Peyer's patch (tissue), 4 donors: ENCODE data around the gene ANKLE1.

Source experiments
- CTCF ChIP-seq, 6 experiments: fragments of 450-650 bp in 4 of 6; fragments of 200-600 bp in 2 of 6; sonication (generic) in 1 of 6; IDR thresholded peaks; one replicate each; pipeline ENCODE4 v1.5.1; 2017 to 2019; ENCODE audit warnings: antibody characterized with exemption in 6 of 6, mild to moderate bottlenecking in 3 of 6, moderate library complexity in 1 of 6
- POLR2A ChIP-seq, 2 donors: fragments of 450-650 bp; IDR thresholded peaks; one replicate each; pipeline ENCODE4 v1.5.1; 2017; ENCODE audit warnings: antibody characterized with exemption in 2 of 2, mild to moderate bottlenecking in 2 of 2, moderate library complexity in 2 of 2

GRCh38 chr19:17307876-17308377, 26.2 kb downstream of the ANKLE1 start:
- TF ChIP-seq CTCF (IDR thresholded peaks at IDR 0.05): no peak
- TF ChIP-seq POLR2A (IDR thresholded peaks at IDR 0.05): no peak
